Hepatocyte (in vitro differentiated cells): ENCODE measurements around the gene CCM2.

Experiments
- EZH2 ChIP-seq: fragments of 200-600 bp; sonication (generic); IDR thresholded peaks from 2 replicates; pipeline ENCODE4 v1.6.1; 2016; ENCODE audit warnings: antibody characterized with exemption, mild to moderate bottlenecking, borderline replicate concordance
- TF ChIP-seq, protein P1 (sequence below): fragments of 200-600 bp; sonication (generic); IDR thresholded peaks from 2 replicates; pipeline ENCODE4 v1.5.1; 2016; ENCODE audit warnings: antibody characterized with exemption, mild to moderate bottlenecking; ENCODE audit not compliant: poor library complexity

DNA sequence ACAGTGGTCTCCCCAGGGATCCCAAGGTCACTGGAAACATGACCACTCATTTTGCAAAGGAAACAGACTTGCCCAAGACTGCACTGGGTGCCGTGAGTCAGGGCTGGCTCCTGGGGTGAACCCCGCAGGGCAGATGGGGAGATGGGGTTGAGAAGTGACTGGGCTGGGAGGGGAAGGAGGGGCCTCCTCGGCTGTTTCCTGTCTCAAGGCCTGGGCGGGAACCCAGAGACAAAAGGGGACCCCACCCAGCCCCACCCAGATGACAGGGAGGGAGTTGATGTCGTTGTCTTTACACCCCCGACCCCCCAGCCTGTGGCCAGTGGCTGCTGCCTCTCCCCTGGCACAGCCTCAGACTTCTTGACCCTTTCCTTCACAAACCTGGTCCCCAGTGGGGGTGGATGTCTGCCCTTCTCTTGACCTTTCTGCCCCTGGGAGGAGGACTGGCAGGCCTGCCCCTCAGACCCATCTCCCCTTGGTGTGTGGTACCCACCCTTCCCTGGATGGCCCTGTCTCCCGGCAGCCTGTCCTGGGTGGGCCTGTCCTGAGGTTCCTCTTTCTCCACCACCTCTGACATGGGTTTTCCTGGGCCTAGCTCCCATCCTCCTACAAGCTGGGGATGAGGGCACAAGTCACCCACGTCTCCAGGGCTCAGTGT is 22.6 kb upstream of the CCM2 start:
- TF ChIP-seq, protein P1, sequence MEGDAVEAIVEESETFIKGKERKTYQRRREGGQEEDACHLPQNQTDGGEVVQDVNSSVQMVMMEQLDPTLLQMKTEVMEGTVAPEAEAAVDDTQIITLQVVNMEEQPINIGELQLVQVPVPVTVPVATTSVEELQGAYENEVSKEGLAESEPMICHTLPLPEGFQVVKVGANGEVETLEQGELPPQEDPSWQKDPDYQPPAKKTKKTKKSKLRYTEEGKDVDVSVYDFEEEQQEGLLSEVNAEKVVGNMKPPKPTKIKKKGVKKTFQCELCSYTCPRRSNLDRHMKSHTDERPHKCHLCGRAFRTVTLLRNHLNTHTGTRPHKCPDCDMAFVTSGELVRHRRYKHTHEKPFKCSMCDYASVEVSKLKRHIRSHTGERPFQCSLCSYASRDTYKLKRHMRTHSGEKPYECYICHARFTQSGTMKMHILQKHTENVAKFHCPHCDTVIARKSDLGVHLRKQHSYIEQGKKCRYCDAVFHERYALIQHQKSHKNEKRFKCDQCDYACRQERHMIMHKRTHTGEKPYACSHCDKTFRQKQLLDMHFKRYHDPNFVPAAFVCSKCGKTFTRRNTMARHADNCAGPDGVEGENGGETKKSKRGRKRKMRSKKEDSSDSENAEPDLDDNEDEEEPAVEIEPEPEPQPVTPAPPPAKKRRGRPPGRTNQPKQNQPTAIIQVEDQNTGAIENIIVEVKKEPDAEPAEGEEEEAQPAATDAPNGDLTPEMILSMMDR = no peak
- TF ChIP-seq EZH2 = no peak
